Astrocyte of the cerebellum (primary cell): ENCODE measurements around the gene ACTL7B.
"Not testable (repeated sequence)": the region's sequence is repeated elsewhere in the genome, so short reads cannot be mapped to it uniquely, and the experiment has no call there.

ENCODE experiments used
- DNase-seq: peaks from one replicate; pipeline ENCODE4 v3.0.0-alpha.2; 2011; ENCODE audit warnings: low read depth
- H3K4me3 ChIP-seq: 2 replicates; pipeline ENCODE4 v1.5.1; 2011; ENCODE audit warnings: mild to moderate bottlenecking, low read depth, low read length, moderate library complexity
- CTCF ChIP-seq: IDR thresholded peaks from 2 replicates; pipeline ENCODE4 v1.5.1; 2012; ENCODE audit warnings: low read length, low read depth, moderate library complexity, mild to moderate bottlenecking; ENCODE audit errors: missing control alignments
- in situ Hi-C: cut with HindIII; loops from 2 replicates; pipeline ENCODE4 v1.10.0; 2017; ENCODE audit warnings: low sequenced_read_pairs

Gene ACTL7B

DNA sequence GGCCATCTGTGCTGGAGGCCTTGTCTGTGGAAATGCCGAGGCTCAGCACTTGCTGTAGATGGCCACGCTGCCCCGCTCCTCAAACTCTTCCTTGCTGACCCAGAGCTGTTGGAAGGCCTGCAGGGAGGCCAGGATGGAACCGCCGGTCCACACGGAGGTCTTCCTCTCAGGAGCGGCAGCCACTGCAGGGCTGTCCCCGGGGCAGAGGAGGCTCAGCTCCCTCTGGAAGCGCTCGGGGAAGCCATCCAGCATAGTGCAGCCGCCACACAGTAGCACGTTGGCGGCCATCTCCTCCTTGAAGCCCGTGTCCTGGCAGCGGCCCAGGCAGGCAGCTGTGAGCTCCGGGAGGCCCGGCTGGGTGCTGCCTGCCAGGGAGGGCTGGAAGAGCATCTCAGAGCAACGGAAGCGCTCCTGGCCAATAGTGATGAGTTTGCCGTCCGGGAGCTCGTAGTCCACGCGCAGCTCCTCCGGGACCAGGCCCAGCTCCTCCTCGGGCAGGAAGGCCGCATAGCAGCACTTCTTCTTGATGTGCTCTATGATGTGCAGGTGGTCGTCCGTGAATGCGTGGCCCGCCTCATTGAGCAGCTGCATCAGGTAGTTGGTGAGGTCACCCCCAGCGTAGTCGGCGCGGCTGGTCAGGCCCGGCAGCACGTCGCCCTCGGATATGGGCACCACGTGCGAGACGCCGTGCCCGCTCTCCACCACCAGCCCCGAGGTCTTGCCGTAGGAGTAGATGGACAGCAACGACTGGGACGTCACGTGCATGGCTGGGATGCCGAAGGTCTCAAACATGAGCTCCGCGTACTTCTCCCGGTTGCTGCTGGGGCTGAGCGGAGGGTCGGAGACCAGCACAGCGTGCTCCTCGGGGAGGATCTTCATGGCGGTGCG lies 901 bp downstream of the ACTL7B start:
- no peak for TF ChIP-seq CTCF
- no peak for DNase-seq
- no peak overlapping the region for H3K4me3 ChIP-seq
- in situ Hi-C loops, result no loop called here

DNA sequence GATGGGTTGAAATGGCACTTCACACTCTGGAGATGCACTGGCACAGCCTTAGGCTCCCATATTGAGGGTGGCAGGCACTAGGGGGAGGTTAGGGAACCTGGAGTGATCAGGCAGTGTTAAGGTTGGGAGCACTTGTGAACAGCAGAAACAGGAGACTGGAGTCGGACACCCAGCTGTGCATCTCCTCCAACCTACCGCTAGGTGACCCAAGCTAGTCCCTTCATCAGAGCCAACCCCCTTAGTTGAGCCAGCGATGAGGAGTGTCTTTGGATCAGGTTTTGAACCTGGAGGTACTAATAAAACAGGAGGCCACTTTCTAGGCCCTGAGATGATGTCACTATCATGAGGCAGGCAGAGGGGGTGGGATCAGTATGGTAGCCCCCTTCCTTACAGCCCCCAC lies 1.7 kb downstream of the ACTL7B start:
- TF ChIP-seq CTCF, result no peak
- no peak for DNase-seq
- in situ Hi-C loops, result no loop called here
- no peak overlapping the region for H3K4me3 ChIP-seq

DNA sequence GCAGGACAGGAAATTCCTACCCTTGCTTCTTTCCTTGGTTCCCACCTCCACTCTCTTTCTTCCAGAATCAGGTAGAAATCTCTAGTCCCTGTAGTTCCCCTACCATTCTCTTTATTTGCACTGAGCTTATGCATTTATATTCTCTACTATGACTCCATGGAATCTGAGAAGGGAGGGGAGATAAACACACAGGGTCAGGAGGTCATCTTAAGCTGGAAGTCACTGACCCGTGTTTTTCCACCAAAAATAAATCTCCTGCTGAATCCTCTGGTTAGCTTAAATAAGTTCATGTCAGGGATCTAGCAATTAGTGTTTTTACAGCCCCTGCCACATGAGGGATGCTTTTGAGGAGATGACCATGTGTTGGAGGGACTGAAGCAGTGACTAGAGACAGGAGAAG lies 3.7 kb downstream of the ACTL7B start:
- TF ChIP-seq CTCF, result no peak
- in situ Hi-C loops, result no loop called here
- no peak for DNase-seq
- no peak overlapping the region for H3K4me3 ChIP-seq

DNA sequence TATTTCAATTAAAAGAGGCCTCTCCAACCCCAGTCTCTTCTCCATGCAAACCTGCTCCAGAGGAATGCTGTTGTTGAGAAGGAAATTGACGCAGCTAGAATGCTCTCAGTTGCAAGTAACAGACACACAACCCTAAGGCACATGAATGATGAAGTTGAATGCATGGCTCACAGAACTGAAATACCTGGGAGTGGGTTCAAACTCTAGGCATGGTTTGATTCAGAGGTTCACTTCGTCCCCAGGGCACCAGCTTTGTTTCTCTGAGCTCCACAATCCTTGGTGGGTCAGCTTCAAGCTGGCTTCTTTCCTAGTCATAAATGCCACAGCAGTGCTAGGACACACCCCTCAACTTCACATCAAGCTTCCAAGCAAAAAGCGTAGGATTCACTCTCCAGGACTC lies 4.6 kb downstream of the ACTL7B start:
- DNase-seq, result no peak
- no peak for TF ChIP-seq CTCF
- in situ Hi-C loops, result no loop called here
- no peak overlapping the region for H3K4me3 ChIP-seq

GRCh38 chr9:108850293-108850897 lies 5.4 kb downstream of the ACTL7B start:
- in situ Hi-C loops, result no loop called here
- peak; percentile 36 for TF ChIP-seq CTCF
- H3K4me3 ChIP-seq, result no peak overlapping the region
- DNase-seq, result no peak

DNA sequence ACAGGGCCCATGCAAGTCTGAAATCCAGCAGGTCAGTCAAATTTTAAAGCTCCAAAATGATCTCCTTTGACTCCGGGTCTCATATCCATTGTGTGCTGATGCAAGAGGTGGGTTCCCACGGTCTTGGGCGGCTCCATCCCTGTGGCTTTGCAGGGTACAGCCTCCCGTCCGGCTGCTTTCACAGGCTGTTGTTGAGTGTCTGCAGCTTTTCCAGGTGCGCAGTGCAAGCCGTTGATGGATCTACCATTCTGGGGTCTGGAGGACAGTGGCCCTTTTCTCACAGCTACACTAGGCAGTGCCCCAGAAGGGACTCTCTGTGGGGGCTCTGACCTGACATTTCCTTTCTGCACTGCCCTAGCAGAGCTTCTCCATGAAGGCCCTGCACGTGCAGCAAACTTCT lies 7.5 kb downstream of the ACTL7B start:
- in situ Hi-C loops, H3K4me3 ChIP-seq, DNase-seq: not testable (repeated sequence)

DNA sequence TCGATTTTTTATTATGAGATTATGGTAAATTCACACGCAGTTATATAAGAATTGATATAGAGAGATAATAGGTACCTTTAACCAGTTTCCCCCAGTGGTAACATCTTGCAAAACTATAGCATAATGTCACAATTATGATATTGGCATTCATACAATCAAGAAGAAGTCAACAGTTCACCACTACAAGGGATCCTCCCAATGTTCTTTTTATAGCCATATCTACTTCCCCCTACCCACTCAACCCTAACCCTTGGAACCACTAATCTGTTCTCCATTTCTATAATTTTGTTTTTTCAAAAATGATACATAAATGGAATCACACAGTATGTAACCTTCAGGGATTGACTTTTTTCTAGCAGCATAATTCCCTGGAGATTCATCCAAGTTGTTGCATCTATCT lies 9.8 kb downstream of the ACTL7B start:
- in situ Hi-C loops, result no loop called here
- TF ChIP-seq CTCF, result no peak
- no peak overlapping the region for H3K4me3 ChIP-seq
- no peak for DNase-seq
